G401.6 (cell line): ENCODE measurements around the gene BRD7.

Source experiments
- FAIRE-seq: peaks from 2 replicates; lab custom pipeline; 2012; peaks lifted over from hg19 to GRCh38; lab: Jason Lieb, UNC

The BRD7 gene

DNA sequence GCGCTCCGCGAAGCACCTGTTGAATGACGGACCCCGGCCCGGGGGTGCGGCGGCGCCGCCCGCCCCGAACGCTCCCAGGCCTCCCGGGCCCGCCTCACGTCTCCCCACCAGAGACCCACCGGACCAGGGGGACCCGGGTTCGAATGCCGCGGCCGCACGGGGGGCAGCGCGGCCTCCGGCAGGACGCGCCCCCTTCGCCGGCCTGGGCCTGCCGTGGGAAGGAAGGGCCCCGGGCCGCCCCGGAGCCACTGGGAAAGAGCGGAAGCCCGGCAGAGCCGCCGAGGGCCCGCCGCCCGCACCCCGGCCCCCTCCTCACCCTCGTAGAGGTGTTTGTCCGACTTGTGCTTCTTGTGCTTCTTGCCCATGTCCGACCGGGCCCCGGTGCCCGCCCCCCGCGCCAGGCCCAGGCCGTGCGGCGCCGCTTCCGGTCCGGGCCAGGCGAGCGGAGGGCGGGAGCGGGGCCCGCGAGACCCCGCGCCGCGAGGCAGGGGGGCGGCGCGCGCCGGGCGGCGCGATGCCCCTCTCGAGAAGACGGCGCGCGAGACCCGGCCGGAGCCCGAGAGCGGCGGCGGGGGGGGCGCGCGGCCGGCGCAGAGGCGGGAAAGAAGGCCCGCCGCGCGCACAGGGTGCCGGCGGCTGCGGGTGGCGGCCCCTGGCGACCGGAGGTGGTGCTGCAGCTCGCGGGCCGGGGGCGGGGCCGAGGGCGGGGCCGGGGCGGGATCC is at the start of gene BRD7:
TSS of gene BRD7 (minus strand) at position 579 of the 723 bp plus-strand sequence. CDS start at position 365, 214 bp downstream.
- FAIRE-seq = no peak

DNA sequence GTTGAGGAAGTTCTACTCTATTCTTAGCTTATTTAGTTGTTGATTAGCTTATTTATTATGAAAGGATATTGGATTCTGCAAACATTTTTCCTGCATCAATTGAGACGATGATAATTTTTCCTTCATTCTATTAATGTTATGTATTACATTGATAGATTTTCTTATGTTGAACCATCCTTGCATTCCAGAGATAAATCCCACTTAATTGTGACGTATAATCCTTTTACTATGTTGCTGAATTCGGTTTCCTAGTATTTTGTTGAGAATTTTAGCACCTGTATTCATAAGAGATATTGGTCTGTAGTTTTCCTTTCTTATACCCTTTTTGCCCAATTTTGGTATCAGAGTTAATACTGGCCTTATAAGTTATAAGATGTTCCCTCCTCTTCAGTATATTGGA is 47.6 kb upstream of the BRD7 start:
- no peak for FAIRE-seq

DNA sequence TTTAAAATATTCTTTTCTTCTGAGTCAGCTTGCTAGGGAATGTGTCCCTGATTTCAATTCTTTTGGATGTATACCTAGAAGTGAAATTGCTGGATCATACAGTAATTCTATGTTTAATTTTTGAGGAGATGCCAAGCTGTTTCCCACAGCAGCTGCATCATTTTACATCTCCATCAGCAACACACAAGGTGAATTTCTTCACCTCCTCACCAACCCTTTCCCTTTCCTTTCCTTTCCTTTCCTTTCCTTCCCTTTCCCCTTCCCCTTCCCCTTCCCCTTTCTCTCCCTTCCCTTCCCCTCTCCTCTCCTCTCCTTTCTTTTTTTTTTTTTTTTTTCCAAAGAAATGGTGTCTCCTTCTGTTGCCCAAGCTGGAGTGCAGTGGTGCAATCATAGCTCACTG is 45.4 kb upstream of the BRD7 start:
- no peak for FAIRE-seq

DNA sequence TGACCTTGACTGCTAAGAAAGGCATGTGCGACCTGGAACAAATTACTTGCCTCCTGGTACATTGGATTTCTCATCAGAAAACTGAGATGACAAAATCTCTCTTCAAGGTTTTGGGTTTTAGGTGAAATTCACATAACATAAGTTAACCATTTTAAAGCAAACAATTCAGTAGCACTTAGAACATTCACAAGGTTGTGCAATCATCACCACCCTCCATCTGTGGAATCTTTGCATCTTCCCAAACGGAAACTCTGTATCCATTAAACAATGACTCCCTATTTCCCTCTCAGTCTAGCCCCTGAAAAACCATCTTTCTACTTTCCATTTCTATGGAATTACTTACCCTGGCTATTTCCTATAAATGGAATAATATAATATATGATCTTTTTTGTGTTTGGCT is 42.2 kb upstream of the BRD7 start:
- FAIRE-seq = no peak

DNA sequence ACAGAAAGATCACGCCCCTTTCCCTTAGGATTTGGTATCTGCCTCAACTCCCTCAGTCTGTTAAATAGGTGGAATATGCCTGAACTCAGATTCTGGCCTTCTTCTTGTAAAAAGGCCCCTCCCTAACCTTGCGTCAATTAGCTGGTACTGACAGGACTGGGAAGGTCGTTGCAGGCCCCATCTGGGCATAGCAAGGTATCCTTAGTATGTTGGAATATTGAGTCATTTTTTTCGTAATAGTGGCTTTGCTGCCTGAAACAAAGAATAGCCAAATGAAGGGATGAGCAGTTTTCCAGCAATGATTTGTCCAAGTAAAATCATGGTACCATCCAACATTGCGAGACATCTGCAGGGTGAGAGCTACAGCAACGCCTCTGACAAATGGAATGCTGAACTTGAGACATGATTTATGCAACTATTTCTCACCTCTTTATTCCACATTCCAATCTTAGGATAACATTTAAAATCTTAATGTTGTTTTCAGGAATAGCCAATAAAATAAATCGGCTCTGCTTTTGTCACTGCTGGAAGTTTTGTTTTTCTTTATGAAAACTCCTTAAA is 39.3 kb upstream of the BRD7 start:
- FAIRE-seq = no peak

DNA sequence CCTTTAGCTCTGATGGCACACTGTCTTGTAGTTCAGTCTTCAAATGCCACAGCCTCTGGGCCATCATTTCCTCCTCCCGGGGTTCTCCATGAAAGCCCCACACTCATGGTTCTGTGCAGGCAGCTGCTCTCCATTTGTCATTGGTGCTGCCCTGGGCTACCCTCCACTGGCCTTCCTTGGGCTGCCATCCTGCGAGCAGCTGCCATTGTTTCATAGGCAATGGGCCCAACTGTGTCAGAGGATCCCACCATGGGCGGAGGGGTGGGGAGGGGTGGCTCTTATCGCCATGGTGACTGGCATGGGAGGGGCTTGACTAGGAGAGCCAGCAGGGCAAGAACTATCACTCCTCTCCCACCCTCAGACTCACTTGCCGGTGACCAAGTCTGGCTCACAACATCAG is 38.6 kb upstream of the BRD7 start:
- no peak for FAIRE-seq

DNA sequence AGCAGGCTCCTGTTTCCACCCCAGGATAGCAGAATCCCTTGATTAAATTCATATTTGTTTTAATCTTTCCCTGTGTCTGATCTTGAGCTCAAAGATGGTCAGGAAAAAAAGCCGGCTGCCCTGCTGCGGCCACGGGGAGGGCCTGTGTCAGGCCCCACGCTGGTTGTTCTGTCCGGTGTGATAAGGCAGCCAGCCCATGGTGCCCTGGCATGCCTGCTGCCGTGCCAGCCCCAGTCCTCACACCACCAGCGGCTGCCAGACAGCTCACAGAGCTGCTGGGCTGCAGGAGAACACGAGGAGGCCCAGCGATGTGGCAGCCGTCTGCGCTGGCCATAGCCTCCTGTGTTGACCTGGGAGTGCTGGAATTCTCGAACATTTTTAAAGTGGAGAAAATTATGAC is 34.7 kb upstream of the BRD7 start:
- FAIRE-seq = no peak

DNA sequence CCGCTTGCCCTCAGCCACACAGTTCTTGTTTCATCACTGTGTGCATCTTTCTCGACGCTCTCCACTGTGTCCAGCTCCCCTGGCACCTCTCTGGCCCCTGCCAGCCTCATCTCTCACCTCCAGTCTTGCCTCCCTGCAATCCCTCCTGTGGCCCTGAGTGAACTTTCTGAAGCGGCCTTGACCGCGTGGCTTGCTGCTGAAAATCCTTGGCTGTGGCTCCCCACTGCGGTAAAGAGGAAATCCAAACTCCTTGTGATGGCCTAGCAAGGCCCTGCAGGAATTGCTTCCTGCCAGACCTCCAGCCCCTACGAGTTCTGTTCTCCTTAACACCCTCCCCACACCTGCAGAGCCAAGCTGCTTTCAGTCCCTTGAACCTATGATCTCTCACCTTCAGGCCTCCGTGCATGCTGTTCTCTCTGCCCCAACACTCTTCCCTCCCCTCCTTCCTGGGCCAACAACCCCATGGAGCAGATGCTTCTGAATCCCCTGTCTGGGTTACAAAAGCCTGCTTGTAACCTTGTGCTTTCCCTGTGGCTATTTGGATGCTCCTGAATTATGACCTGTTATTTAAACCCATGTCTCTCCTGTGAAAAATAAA is 33.6 kb upstream of the BRD7 start:
- no peak for FAIRE-seq

DNA sequence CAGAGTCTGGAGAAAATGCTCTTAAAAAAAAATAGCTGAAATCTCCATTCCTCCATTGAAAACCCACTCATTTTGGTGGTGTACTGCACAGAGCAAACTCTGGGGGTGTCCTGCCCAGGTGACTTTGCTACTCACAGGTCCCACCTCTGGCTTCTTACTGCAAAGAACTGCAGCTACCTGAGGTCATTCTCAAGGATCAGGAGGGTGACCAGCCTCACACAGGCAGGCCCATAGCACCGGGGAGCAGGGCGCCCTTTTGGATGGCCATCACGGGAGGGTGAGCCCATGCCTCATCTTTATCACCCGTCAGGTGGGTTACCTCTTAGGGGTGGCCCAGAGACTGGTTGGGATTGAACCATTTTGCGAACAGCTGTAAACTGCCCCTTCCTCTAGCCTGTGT is 32.6 kb upstream of the BRD7 start:
- no peak for FAIRE-seq

DNA sequence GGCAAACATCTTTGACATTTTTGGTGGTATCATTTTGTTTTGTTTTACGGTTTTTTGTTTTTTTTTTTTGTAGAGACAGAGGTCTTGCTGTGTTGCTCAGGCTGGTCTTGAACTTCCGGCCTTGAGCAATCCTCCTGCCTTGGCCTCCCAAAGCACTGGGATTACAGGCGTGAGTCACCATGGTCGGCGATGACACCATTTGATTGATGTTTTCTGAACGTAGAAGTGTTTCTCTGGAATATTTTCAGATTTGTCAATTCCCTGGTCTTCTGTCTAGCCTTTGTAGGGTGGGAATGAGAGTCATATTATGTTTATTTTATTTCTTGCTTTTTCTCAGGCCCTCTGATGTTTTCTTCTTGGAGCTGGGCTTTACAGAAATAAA is 32.2 kb upstream of the BRD7 start:
- no peak for FAIRE-seq

DNA sequence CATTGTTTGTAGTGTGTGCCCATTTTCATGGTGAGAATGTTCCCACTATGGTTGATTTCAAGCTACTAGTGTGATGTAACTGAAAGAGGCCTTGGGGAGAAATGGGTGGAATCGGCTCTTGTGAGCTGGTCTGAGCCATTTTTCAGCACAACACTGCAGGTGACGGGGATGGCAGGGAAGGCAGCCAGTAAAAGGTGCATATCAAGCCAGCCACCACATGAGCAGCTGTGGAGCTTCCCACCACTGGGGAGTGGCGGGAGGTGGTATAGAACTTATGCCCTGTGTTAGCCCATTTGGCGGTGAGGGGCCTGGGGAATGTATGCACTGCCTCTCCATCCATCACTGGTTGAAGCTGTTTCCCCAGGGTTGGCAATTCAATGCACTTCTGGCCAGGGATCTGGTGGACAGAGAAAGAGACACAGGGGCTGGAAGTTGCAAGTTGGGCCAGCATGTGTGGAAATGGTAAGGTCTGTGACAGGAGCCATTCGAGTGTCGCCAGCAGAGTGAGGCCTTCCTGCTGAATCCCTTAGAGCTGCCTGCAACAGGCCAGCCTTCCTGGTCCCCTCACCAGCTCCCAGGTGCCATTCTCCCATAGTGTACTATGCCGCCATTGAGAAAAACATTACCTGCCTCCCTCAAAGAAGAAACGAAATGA is 31.7 kb upstream of the BRD7 start:
- no peak for FAIRE-seq

DNA sequence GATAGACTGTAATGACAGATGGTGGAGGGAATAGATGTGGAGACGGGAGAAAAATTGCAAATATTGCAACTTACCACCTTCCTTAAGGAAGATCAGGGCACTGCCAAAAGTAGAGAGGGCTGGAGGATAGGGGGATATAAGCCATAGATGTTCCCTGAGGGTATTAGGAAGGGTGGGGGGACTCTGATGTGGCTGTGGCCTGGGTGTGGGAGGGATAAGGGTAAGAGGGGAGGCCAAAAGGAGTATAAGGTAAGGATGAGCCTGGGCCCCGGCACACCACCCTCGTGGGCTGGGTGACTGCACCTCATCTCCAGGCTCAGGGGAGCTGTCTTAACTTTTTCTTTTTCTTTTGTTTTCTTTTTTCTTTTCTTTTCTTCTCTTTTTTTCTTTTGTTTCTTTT is 30.6 kb upstream of the BRD7 start:
- FAIRE-seq = no peak

DNA sequence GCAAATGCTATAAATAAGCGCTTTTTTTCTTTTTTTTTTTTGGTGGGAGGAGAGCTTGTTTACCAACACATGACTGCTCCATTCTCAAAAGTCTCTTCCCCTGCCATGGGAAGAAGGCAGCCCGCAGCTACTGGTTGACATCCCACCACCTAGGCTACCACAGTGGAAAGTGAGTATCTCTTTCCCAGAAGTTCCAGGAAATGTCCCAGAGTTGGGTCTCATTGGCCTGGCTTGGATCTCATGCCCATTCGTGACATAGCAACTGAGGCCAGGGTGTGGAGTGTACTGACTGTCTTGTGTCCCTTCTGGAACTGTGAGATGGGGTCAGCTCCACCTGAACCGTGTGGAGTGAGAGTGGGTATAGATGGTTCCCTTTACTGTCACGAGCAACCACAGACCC is 29.5 kb upstream of the BRD7 start:
- FAIRE-seq = no peak

DNA sequence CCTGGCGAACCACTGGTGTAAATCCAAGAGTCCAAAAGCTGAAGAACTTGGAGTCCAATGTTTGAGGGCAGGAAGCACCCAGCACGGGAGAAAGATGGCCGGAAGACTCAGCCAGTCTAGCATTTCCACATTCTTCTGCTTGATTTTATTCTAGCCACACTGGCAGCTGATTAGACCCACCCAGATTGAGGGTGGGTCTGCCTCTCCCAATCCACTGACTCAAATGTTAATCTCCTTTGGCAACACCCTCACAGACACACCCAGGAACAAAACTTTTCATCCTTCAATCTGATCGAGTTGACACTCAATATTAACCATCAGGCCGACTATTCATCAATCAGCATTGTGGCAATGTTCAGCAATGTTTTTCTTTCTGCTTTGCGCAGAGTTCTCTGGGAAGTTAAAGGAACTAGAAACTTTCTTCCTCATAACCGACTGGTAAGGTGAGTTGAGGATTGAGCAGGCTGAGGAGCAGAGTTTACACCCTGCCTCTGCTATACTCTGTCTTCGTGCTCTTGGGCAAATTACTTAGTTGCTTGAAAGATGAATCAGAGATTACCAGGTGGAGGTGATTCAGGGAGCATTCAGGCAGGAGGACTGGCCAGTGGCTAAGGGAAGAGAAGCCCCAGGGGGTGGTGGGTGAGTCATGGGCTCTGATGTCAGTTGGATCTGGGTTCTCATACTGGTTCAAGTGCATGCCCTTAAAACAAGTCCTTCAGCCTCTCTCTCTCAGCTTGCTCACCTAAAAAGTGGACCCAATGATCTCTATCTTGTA is 28.2 kb upstream of the BRD7 start:
- no peak for FAIRE-seq

DNA sequence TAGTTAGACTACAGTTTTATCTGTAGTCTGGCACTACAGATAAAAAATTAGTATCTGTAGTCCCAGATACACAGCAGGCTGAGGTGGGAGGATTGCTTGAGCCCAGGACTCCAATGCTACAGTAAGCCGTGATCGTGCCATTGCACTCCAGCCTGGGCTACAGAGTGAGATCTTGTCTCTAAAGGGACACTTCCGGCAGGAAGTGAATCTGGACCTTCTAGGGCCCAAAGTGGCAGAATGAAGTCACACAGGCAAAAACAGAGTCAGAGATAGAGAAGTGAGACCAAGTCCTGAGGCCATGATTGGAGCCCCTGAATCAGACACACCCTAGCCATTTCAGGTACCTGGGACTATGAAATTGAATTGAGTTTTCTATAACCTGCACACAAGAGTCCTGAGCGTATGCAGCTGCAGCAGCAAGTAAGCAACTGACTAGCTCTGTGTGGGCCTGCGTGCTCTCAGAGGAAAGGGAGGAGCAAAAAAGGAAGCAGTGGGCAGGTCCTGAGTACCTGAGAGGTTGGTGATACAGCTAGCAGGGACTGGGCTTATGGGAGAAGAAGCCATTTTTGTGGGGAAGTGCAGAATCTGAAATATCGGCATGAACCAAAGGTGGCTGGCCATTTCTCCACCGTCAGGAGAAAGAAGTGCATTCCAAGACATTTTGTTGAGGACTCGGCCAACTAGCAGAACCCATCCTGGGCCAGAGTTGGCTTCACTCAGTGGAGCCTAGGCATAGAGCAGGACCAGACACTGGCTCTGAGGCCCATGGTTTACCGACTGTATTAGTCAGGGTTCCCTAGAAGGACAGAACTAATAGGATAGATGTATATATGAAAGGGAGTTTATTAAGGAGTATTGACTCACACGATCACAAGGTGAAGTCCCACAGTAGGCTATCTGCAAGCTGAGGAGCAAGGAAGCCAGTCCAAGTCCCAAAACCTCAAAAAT is 27.2 kb upstream of the BRD7 start:
- FAIRE-seq = no peak

DNA sequence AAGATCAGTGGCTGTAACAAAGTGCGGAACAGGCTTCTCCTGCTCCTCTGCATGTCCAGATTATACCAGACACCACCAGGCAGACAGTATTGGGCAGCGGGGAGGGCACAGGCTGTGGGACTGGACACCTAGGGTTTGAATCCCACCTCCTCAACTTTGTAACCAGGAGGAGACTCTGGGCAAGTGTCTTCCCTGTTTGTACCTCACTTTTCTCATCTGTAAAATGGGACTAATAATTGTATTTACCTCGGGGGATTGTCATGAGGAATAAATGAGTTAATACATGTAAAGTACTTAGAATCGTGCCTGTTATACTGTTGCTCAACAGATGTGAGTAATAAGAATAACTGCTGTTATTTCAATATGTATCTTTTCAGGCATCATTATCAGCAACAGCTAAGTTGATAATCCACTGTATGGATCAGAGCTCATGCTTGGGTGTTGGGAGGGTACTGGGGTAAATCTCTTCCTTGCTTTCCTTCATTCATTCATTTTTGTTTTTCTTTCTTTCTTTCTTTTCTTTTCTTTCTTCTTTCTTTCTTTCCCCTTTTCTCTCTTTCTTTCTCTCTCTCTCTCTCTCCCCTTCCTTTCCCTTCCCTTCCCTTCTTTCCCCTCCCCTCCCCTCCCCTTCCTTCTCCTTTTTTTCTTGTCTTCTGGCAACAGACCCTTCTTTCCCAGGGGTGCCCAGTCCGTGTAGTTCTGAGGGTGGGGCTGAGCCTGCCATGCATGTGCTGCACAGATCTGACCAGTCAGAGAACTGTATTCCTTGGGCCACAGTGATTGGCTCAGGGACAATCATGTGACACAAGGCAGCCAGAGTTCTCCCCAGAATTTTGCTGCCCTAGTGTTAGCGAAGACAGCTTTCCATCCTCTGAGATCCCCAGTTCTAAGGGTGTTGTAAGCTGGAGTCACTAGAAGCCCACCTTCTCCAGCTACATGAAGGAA is 25.3 kb upstream of the BRD7 start:
- FAIRE-seq = no peak

DNA sequence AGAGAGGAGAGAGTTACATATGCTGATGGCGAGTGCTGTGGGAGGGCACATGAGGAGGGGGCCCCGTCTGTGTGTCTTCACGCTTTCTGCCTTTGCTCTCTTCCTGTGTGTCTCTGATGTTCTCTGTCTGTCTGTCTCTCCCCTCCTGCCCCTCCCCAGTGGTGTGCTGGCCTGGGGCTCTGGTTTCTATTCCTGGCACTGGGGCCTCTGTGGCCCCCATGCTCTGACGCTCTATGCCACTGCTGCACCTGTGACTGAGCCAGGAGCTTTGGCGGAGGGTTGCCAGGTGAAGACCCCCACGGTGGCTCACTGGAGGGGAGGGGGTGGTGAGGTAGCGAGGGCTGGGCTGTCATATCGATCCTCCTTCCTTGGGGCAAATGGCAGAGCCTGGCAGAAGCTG is 24.6 kb upstream of the BRD7 start:
- FAIRE-seq = no peak

DNA sequence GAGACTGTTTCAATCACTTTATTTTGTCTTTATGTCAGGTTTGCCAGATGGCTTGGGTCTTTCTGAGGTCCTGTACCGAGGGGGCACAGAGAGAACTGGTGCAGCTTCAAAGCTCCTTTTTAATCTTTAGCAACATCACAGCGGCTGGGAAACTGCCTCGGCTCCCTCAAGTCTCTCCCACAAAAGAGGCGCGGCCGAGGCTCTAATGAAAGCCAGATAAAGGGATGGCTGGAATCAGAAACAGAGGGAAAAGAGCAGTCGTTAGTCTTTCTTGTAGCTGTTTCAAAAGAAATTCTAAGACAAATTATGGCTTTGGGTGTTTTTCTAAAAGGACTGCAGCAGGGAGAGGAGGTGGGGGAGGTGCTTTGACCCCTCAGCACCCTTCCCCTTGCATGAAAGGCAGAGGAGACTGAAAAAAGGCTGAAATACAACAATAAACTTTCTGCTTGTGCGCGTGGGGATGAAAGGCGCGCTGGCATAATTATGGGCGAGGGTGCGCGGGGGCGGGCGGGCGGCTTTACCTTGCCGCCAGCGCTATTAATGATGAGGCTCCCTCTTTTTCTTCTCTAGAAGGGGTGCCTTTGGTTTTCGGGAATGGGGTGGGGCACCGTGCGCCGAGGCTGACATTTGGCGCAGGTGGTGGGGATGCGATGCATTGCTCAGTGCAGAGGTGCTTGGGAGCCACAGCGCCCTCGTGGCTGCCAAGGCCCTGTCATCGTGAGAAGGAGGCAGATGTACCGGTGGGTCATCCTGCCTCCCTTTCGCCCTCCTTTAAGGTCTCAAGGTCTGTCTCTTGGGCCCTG is 22.3 kb upstream of the BRD7 start:
- FAIRE-seq = no peak

DNA sequence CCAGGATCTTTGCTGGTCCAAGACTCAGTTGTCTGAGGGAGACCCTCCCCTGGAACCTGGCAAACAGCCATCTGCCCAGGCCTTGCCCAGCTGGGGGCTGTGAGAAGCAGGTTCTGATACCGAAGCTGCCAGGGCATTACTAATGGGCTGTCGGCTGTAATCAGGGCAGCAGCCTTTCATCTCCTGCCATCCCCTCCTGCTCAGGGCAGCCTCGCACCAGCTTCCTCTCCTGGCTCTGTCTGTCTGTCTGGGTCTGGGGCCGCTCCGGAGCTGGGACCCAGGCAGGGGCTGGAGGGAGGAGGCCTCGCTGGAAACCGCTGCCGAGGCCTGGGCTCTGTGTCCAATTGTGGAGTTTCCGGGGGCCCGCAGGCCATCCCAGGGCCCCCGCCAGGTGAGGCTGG is 21.6 kb upstream of the BRD7 start:
- FAIRE-seq = no peak

DNA sequence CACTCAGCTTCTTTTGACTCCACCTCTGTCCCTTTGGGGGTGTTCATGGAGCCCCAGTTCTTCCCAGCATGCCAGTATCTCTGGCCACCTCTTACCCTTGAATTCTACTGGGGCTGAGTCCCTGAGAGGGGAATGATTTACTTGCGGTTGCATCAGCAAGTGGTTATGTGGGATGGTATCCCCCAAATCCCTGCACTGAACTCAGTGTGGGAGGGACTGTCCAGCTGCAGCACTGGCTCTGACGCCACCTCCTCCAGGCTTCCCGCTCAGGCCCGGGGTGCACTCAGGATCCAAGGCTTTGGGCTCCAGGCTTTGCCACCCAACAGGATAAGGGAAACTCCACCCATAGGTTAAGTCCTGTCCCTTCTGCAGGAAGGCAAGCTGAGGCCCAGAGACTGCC is 21.1 kb upstream of the BRD7 start:
- FAIRE-seq = no peak
